Loucy (cell line): Measurements from ENCODE around the gene SPEM1.

Source experiments
- H2AFZ ChIP-seq: fragments of 200-600 bp; sonication (generic); 2 replicates; pipeline ENCODE4 v1.6.0; 2016; ENCODE audit warnings: antibody characterized with exemption, mild to moderate bottlenecking, low read length, moderate library complexity
- H3F3A ChIP-seq: fragments of 200-600 bp; 2 replicates; pipeline ENCODE4 v1.6.0; 2016; ENCODE audit warnings: antibody characterized with exemption, low read depth, mild to moderate bottlenecking
- H3K27me3 ChIP-seq: fragments of 200-600 bp; sonication (generic); 2 replicates; pipeline ENCODE4 v1.6.1; 2014; ENCODE audit warnings: low read length, mild to moderate bottlenecking; ENCODE audit not compliant: insufficient read depth, poor library complexity, severe bottlenecking
- H3K36me3 ChIP-seq: fragments of 200-600 bp; sonication (generic); 2 replicates; pipeline ENCODE4 v1.6.1; 2016; ENCODE audit warnings: low read length; ENCODE audit not compliant: insufficient read depth
- H3K4me1 ChIP-seq: fragments of 200-600 bp; sonication (generic); 2 replicates; pipeline ENCODE4 v1.5.1; 2014; ENCODE audit warnings: low read length, mild to moderate bottlenecking; ENCODE audit not compliant: insufficient read depth, poor library complexity, severe bottlenecking
- H3K4me2 ChIP-seq: fragments of 200-600 bp; sonication (generic); 2 replicates; pipeline ENCODE4 v1.6.0; 2014; ENCODE audit warnings: antibody characterized with exemption, low read length, low read depth, mild to moderate bottlenecking; ENCODE audit not compliant: poor library complexity, severe bottlenecking
- H3K4me3 ChIP-seq: fragments of 200-600 bp; sonication (generic); 2 replicates; pipeline ENCODE4 v1.5.1; 2014; ENCODE audit warnings: low read length, mild to moderate bottlenecking, mixed read lengths; ENCODE audit not compliant: poor library complexity, severe bottlenecking
- H3K79me2 ChIP-seq: fragments of 200-600 bp; sonication (generic); 2 replicates; pipeline ENCODE4 v1.6.1; 2014; ENCODE audit warnings: low read length; ENCODE audit not compliant: insufficient read depth
- H3K9ac ChIP-seq: fragments of 200-600 bp; sonication (generic); 2 replicates; pipeline ENCODE4 v1.6.0; 2014; ENCODE audit warnings: mild to moderate bottlenecking, low read depth, low read length, moderate library complexity; ENCODE audit not compliant: poor library complexity, severe bottlenecking
- H3K9me2 ChIP-seq: fragments of 200-600 bp; sonication (generic); replicated peaks from 2 replicates; pipeline ENCODE4 v1.6.1; 2016; ENCODE audit warnings: low read depth, low read length, mixed read lengths
- H3K9me3 ChIP-seq: fragments of 200-600 bp; sonication (generic); 2 replicates; pipeline ENCODE4 v1.6.1; 2014; ENCODE audit warnings: mild to moderate bottlenecking, antibody characterized with exemption, low read length, low read depth; ENCODE audit not compliant: insufficient read depth
- H4K20me1 ChIP-seq: fragments of 200-600 bp; sonication (generic); 2 replicates; pipeline ENCODE4 v1.6.0; 2014; ENCODE audit warnings: antibody characterized with exemption, low read length, mild to moderate bottlenecking; ENCODE audit not compliant: insufficient read depth, poor library complexity, severe bottlenecking
- CTCF ChIP-seq: fragments of 200-600 bp; sonication (generic); conservative IDR thresholded peaks from 2 replicates; pipeline ENCODE4 v1.5.1; 2014; ENCODE audit warnings: mild to moderate bottlenecking, antibody characterized with exemption, low read length
- EZH2phosphoT487 ChIP-seq: fragments of 200-600 bp; IDR thresholded peaks from 2 replicates; pipeline ENCODE4 v1.6.1; 2018; ENCODE audit warnings: antibody characterized with exemption, mild to moderate bottlenecking, moderate library complexity, borderline replicate concordance

Gene SPEM1, protein sequence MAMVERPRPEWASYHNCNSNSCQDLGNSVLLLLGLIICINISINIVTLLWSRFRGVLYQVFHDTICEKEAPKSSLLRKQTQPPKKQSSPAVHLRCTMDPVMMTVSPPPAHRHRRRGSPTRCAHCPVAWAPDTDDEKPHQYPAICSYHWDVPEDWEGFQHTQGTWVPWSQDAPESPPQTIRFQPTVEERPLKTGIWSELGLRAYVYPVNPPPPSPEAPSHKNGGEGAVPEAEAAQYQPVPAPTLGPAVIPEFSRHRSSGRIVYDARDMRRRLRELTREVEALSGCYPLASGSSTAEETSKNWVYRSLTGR

GRCh38 chr17:7419819-7420610, at the start of gene SPEM1:
SPEM1 (plus strand) TSS chr17:7420324; CDS start chr17:7420385, 61 bp downstream.
- H3K4me2 ChIP-seq = no peak within 1 kb of the TSS
- no peaks in the 10 kb centered on the region for H3K9me3 ChIP-seq
- H3K4me1 ChIP-seq = no peaks in the 10 kb centered on the region
- no peak within 1 kb of the TSS for H2AFZ ChIP-seq
- H3K36me3 ChIP-seq = no peaks in the 10 kb centered on the region
- no peaks in the 10 kb centered on the region for H3F3A ChIP-seq
- no peak within 1 kb of the TSS for H3K9ac ChIP-seq
- no peak within 1 kb of the TSS for H3K4me3 ChIP-seq
- H3K79me2 ChIP-seq = no peaks in the 10 kb centered on the region
- H4K20me1 ChIP-seq = no peaks in the 10 kb centered on the region
- H3K9me2 ChIP-seq = no peaks in the 10 kb centered on the region
- no peaks in the 10 kb centered on the region for H3K27me3 ChIP-seq
- no peak for TF ChIP-seq EZH2phosphoT487
- no peak for TF ChIP-seq CTCF

- H3F3A ChIP-seq = no peaks in the 10 kb centered on the region
- H3K9me3 ChIP-seq = no peaks in the 10 kb centered on the region
- no peaks in the 10 kb centered on the region for H4K20me1 ChIP-seq
- no peaks in the 10 kb centered on the region for H3K4me1 ChIP-seq
- H3K79me2 ChIP-seq = no peaks in the 10 kb centered on the region
- no peaks in the 10 kb centered on the region for H3K27me3 ChIP-seq
- no peaks in the 10 kb centered on the region for H3K36me3 ChIP-seq
- H3K9me2 ChIP-seq = no peaks in the 10 kb centered on the region
- no peak overlapping the region for H3K9ac ChIP-seq
- H3K4me3 ChIP-seq = no peak overlapping the region
- no peak overlapping the region for H2AFZ ChIP-seq
- TF ChIP-seq CTCF (no peak), EZH2phosphoT487 (no peak)
- no peak overlapping the region for H3K4me2 ChIP-seq
Measured at GRCh38 chr17:7370853-7371252, 49.3 kb upstream of the SPEM1 start.

DNA sequence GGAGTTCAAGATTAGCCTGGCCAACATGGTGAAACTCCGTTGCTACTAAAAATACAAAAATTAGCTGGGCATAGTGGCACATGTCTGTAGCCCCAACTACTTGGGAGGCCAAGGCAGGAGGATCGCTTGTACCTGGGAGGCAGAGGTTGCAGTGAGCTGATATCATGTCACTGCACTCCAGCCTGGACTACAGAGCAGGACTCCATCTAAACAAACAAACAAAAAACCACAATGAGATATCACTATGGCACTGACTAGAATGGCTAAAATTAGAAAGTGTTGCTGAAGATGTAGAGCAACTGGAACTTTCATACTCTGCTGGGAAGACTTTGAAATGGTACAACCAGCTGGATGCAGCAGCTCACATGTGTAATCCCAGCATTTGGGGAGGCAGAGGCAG, 45.8 kb upstream of the SPEM1 start:
- no peaks in the 10 kb centered on the region for H3K27me3 ChIP-seq
- no peaks in the 10 kb centered on the region for H3K9me3 ChIP-seq
- H3K4me2 ChIP-seq = no peak overlapping the region
- H3K9ac ChIP-seq = no peak overlapping the region
- H3K4me3 ChIP-seq = no peak overlapping the region
- no peaks in the 10 kb centered on the region for H4K20me1 ChIP-seq
- H3K4me1 ChIP-seq = no peaks in the 10 kb centered on the region
- H3K36me3 ChIP-seq = no peaks in the 10 kb centered on the region
- no peaks in the 10 kb centered on the region for H3F3A ChIP-seq
- H2AFZ ChIP-seq = no peak overlapping the region
- no peaks in the 10 kb centered on the region for H3K9me2 ChIP-seq
- no peaks in the 10 kb centered on the region for H3K79me2 ChIP-seq
- TF ChIP-seq EZH2phosphoT487 (no peak), CTCF (no peak)
